H1 (cell line): ENCODE measurements around the gene EIF2B2. TPM values are rescaled to one million over a fixed set of nuclear protein-coding genes. Genes with fewer than 3 reads are reported as not detected.
A peak's percentile ranks its signal among the peaks of the same experiment; 100 is the strongest.

ENCODE experiments used
- CTCF ChIA-PET: fragments of 300-600 bp; sonication (Branson Sonifier 250); formaldehyde crosslinking; loops from one replicate; lab custom pipeline; 2021; ENCODE audit not compliant: partially characterized antibody; lab: Charles Lee
- POLR2A ChIA-PET: fragments of 300-600 bp; sonication (Branson Sonifier 250); formaldehyde crosslinking; loops from one replicate; lab custom pipeline; 2021; ENCODE audit warnings: inconsistent platforms; ENCODE audit not compliant: partially characterized antibody; lab: Charles Lee
- DNase-seq, 2 experiments: peaks; one replicate each; pipeline versions ENCODE4 v3.0.0 to v3.0.0-alpha.2; 2010 to 2022; ENCODE audit warnings: low spot score in 2 of 2, low read depth in 1 of 2, mixed read lengths in 1 of 2
- FAIRE-seq: peaks from 2 replicates; lab custom pipeline; 2011; peaks lifted over from hg19 to GRCh38; lab: Jason Lieb, UNC
- H2AFZ ChIP-seq: 2 replicates; pipeline ENCODE4 v1.8.1; 2012; ENCODE audit warnings: low read length, inconsistent platforms
- H2AK5ac ChIP-seq: 2 replicates; pipeline ENCODE4 v1.6.1; 2013; ENCODE audit warnings: low read depth, low read length
- H2BK120ac ChIP-seq: replicated peaks from 2 replicates; pipeline ENCODE3; 2013; ENCODE audit warnings: low read depth, low read length, inconsistent platforms
- H2BK12ac ChIP-seq: 2 replicates; pipeline ENCODE4 v1.6.1; 2013; ENCODE audit warnings: low read depth, low read length
- H2BK15ac ChIP-seq: 2 replicates; pipeline ENCODE4 v1.6.1; 2013; ENCODE audit warnings: low read length
- H2BK20ac ChIP-seq: 2 replicates; pipeline ENCODE4 v1.6.1; 2013; ENCODE audit warnings: low read length
- H2BK5ac ChIP-seq: 2 replicates; pipeline ENCODE4 v1.6.1; 2013; ENCODE audit warnings: low read depth, low read length
- H3K14ac ChIP-seq: 2 replicates; pipeline ENCODE4 v1.6.1; 2013; ENCODE audit warnings: inconsistent platforms; ENCODE audit not compliant: insufficient read length
- H3K18ac ChIP-seq: 2 replicates; pipeline ENCODE4 v1.6.1; 2013; ENCODE audit warnings: low read length; ENCODE audit errors: extremely low read depth
- H3K23ac ChIP-seq: 2 replicates; pipeline ENCODE4 v1.6.1; 2013; ENCODE audit warnings: inconsistent platforms; ENCODE audit not compliant: insufficient read length
- H3K23me2 ChIP-seq: 2 replicates; pipeline ENCODE4 v1.6.1; 2013; ENCODE audit warnings: low read depth, low read length
- H3K27ac ChIP-seq: 2 replicates; pipeline ENCODE4 v1.6.1; 2011; ENCODE audit warnings: low read depth, low read length, inconsistent platforms
- H3K27me3 ChIP-seq, 4 experiments: replicated peaks in 1 of 4; 1 replicate in 1 of 4; 2 replicates in 3 of 4; pipeline versions ENCODE4 v1.6.1 to v1.8.1; 2011 to 2013; ENCODE audit warnings: low read length in 3 of 4, mild to moderate bottlenecking in 3 of 4, inconsistent platforms in 2 of 4, mixed read lengths in 2 of 4, moderate library complexity in 1 of 4; ENCODE audit not compliant: control insufficient read depth in 3 of 4, insufficient read depth in 3 of 4; ENCODE audit errors: extremely low read depth in 1 of 4
- H3K36me3 ChIP-seq, 4 experiments: 2 replicates each; pipeline versions ENCODE4 v1.6.1 to v1.8.1; 2011 to 2013; ENCODE audit warnings: mild to moderate bottlenecking in 4 of 4, low read length in 3 of 4, moderate library complexity in 2 of 4, control low read depth in 1 of 4, inconsistent platforms in 1 of 4; ENCODE audit not compliant: insufficient read depth in 4 of 4, control insufficient read depth in 2 of 4
- H3K4ac ChIP-seq: replicated peaks from 2 replicates; pipeline ENCODE3; 2013; ENCODE audit warnings: low read length, low read depth, mixed read lengths, inconsistent platforms; ENCODE audit not compliant: insufficient read length
- H3K4me1 ChIP-seq, 4 experiments: replicated peaks in 1 of 4; 1 replicate in 1 of 4; 2 replicates in 3 of 4; pipeline versions ENCODE4 v1.6.1 to v1.8.1; 2011 to 2013; ENCODE audit warnings: low read length in 3 of 4, inconsistent platforms in 2 of 4, mixed read lengths in 1 of 4; ENCODE audit not compliant: insufficient read depth in 4 of 4, control insufficient read depth in 3 of 4
- H3K4me2 ChIP-seq, 2 experiments: 2 replicates each; pipeline versions ENCODE4 v1.6.1 to v1.8.1; 2011 to 2013; ENCODE audit warnings: low read depth in 2 of 2, low read length in 2 of 2, control low read depth in 1 of 2, inconsistent platforms in 1 of 2, mild to moderate bottlenecking in 1 of 2; ENCODE audit not compliant: insufficient read depth in 1 of 2
- H3K4me3 ChIP-seq, 4 experiments: fragments of 200-600, 300-600 bp in 1 of 4; sonication (generic), shearing (Covaris generic), sonication (Bioruptor Twin) in 1 of 4; 2 replicates each; pipeline versions ENCODE4 v1.5.1 to v1.8.1; 2011 to 2016; ENCODE audit warnings: low read length in 4 of 4, low read depth in 3 of 4, control low read depth in 2 of 4, inconsistent platforms in 2 of 4, mild to moderate bottlenecking in 2 of 4, mixed read lengths in 1 of 4, moderate library complexity in 1 of 4; ENCODE audit not compliant: insufficient read depth in 2 of 4; ENCODE audit errors: extremely low read depth in 1 of 4
- H3K56ac ChIP-seq: replicated peaks from 2 replicates; pipeline ENCODE3; 2013; ENCODE audit warnings: low read depth, mild to moderate bottlenecking, mixed read lengths, low read length, inconsistent platforms; ENCODE audit not compliant: insufficient read length
- H3K79me1 ChIP-seq: 2 replicates; pipeline ENCODE4 v1.6.1; 2013; ENCODE audit warnings: low read depth, low read length, control low read depth
- H3K79me2 ChIP-seq, 2 experiments: 2 replicates each; pipeline versions ENCODE4 v1.6.1 to v1.8.1; 2012 to 2013; ENCODE audit warnings: low read length in 2 of 2, mild to moderate bottlenecking in 2 of 2, inconsistent platforms in 1 of 2; ENCODE audit not compliant: insufficient read depth in 2 of 2, control insufficient read depth in 1 of 2
- H3K9ac ChIP-seq, 4 experiments: replicated peaks in 1 of 4; 1 replicate in 1 of 4; 2 replicates in 3 of 4; pipeline versions ENCODE4 v1.6.1 to v1.8.1; 2011 to 2013; ENCODE audit warnings: low read depth in 3 of 4, low read length in 3 of 4, control low read depth in 2 of 4, mild to moderate bottlenecking in 2 of 4, moderate library complexity in 2 of 4, inconsistent platforms in 1 of 4; ENCODE audit errors: extremely low read depth in 1 of 4
- H3K9me3 ChIP-seq, 2 experiments: 2 replicates each; pipeline versions ENCODE4 v1.6.1 to v1.8.1; 2012 to 2013; ENCODE audit warnings: mild to moderate bottlenecking in 2 of 2, moderate library complexity in 2 of 2, control low read depth in 1 of 2, inconsistent platforms in 1 of 2, low read depth in 1 of 2, low read length in 1 of 2, mixed read lengths in 1 of 2; ENCODE audit not compliant: insufficient read depth in 2 of 2
- H4K20me1 ChIP-seq, 2 experiments: replicated peaks in 1 of 2; 2 replicates each; pipeline versions ENCODE3 to v1.8.1; 2011 to 2013; ENCODE audit warnings: inconsistent platforms in 2 of 2, low read length in 2 of 2, mild to moderate bottlenecking in 1 of 2; ENCODE audit not compliant: insufficient read depth in 2 of 2, control insufficient read depth in 1 of 2
- H4K5ac ChIP-seq: 2 replicates; pipeline ENCODE4 v1.6.1; 2013; ENCODE audit warnings: low read length, low read depth, mixed read lengths, inconsistent platforms; ENCODE audit not compliant: insufficient read length
- H4K8ac ChIP-seq: 2 replicates; pipeline ENCODE4 v1.8.0; 2013; ENCODE audit warnings: mild to moderate bottlenecking, moderate library complexity, low read length, inconsistent platforms; ENCODE audit not compliant: insufficient read depth; ENCODE audit errors: extremely low read depth
- H4K91ac ChIP-seq: replicated peaks from 2 replicates; pipeline ENCODE3; 2013; ENCODE audit warnings: low read length, mixed read lengths, inconsistent platforms; ENCODE audit not compliant: insufficient read length
- CBX8 ChIP-seq: fragments of 300-800, 300-1000 bp; sonication (generic); IDR thresholded peaks from 2 replicates; pipeline ENCODE4 v1.7.1; 2016; ENCODE audit warnings: low read depth, low read length, borderline replicate concordance
- EGR1 ChIP-seq: IDR thresholded peaks from 2 replicates; pipeline ENCODE4 v1.6.1; 2011; ENCODE audit warnings: low read depth, low read length, borderline replicate concordance
- NANOG ChIP-seq: IDR thresholded peaks from 2 replicates; pipeline ENCODE4 v1.6.1; 2011; ENCODE audit warnings: low read length, low read depth, mild to moderate bottlenecking, inconsistent platforms; ENCODE audit not compliant: insufficient read depth, poor library complexity, severe bottlenecking
- PHF8 ChIP-seq: fragments of 200-600 bp; sonication (generic); conservative IDR thresholded peaks from 2 replicates; pipeline ENCODE4 v1.7.1; 2012; ENCODE audit warnings: low read depth, mild to moderate bottlenecking, inconsistent platforms, low read length, moderate library complexity
- SIN3A ChIP-seq, 2 experiments: IDR thresholded peaks in 1 of 2; conservative IDR thresholded peaks in 1 of 2; 2 replicates each; pipeline ENCODE4 v1.6.1; 2011 to 2012; ENCODE audit warnings: low read length in 2 of 2, improper control_type of control experiment in 1 of 2, low read depth in 1 of 2, mild to moderate bottlenecking in 1 of 2
- WGBS, 2 experiments: shearing (Covaris generic) in 1 of 2; methylation state at CpG; one replicate each; pipeline versions ENCODE4 v1.1.6 to v1.1.7; 2013 to 2015; ENCODE audit warnings: low lambda C conversion rate in 2 of 2, mixed read lengths in 2 of 2, inconsistent platforms in 1 of 2, low coverage in 1 of 2, missing lambda C conversion rate in 1 of 2; ENCODE audit not compliant: insufficient replicate concordance in 2 of 2, insufficient coverage in 1 of 2, insufficient read length in 1 of 2; ENCODE audit errors: extremely low coverage in 1 of 2, missing lambda C conversion rate in 1 of 2; 5-methylcytosine and 5-hydroxymethylcytosine counted together
- long read RNA-seq, 2 experiments: library from RNA in 1 of 2; library from capped mRNA in 1 of 2; stranded (forward); transcript quantifications; one replicate each; pipeline ENCODE4 v2.0.0, GENCODE V29; 2021; ENCODE audit warnings: inconsistent platforms in 1 of 2
- polyA minus RNA-seq, 3 experiments: library from RNA; depleted of rRNA, polyadenylated mRNA; stranded (reverse); fragments of >200 nt; gene quantifications; 1 replicate in 2 of 3; 2 replicates in 1 of 3; pipeline ENCODE4 v1.2.3, GENCODE V29; 2011
- polyA plus RNA-seq, 7 experiments: library from polyadenylated mRNA; depleted of rRNA in 3 of 7; stranded (reverse) in 5 of 7; unstranded in 2 of 7; fragments of >200 nt in 5 of 7; fragments of 200-250 nt in 2 of 7; gene quantifications; 1 replicate in 5 of 7; 2 replicates in 1 of 7; 4 replicates in 1 of 7; pipeline versions ENCODE4 v1.2.1 to v1.2.3, GENCODE V29; 2011 to 2013; ENCODE audit warnings: missing spikeins in 2 of 7, mixed read lengths in 2 of 7
- total RNA-seq: library from RNA; stranded (reverse); fragmentation: NEBNext Ultra II Directional; extraction: Animal tissue kit (Norgen Biotek cat#: 25700); gene quantifications from 2 replicates; pipeline ENCODE4 v1.2.1, GENCODE V29; 2021

EIF2B2 gene
- total RNA-seq (42.6 and 51.4 TPM in 2 replicates), polyA plus RNA-seq (2011; rRNA removed) (59.7 and 79.9 TPM in 2 replicates), polyA minus RNA-seq (2011; rRNA and poly(A)+ RNA removed) (57.0 and 65.4 TPM in 2 replicates)
- 85.4 TPM for polyA plus RNA-seq (2011; cell fraction: cytosol; rRNA removed)
- polyA plus RNA-seq (2011; cell fraction: nucleus; rRNA removed): 64.5 TPM
- 48.8 to 54.9 TPM (median 53.1 TPM) in 4 replicates for polyA plus RNA-seq (2012, experiment 1 of 2)
- polyA plus RNA-seq (2012, experiment 2 of 2): 20.3 TPM
- polyA plus RNA-seq (2013, experiment 1 of 2): 27.6 TPM
- 25.4 TPM for polyA plus RNA-seq (2013, experiment 2 of 2)
- 31.3 TPM for polyA minus RNA-seq (2011; cell fraction: cytosol; rRNA and poly(A)+ RNA removed)
- 24.0 TPM for polyA minus RNA-seq (2011; cell fraction: nucleus; rRNA and poly(A)+ RNA removed)
- long read RNA-seq, experiment 1, full-length matches to known transcripts: 26 of 43 reads
- long read RNA-seq, experiment 1, partial matches to known transcripts: 12 of 43 reads
- long read RNA-seq, experiment 1, other reads (novel, unspliced or antisense): 5 of 43 reads
- long read RNA-seq, experiment 2, full-length matches to known transcripts: 49 of 50 reads
- long read RNA-seq, experiment 2, partial matches to known transcripts: 1 of 50 reads
- long read RNA-seq, experiment 2, other reads (novel, unspliced or antisense): 0 of 50 reads

GRCh38 chr14:75002392-75003249, at the start of gene EIF2B2:
TSS of gene EIF2B2 (plus strand) at chr14:75002921. CDS start at chr14:75002991, 70 bp downstream.
- peak within 1 kb of the TSS; percentile 97 for H2AFZ ChIP-seq
- no peak within 1 kb of the TSS for H2BK15ac ChIP-seq
- H2BK20ac ChIP-seq: no peak within 1 kb of the TSS
- 4% methylated on average over 47 of the region's 66 CpGs; no CpG with 5 or more reads in 1 of the 2 experiments for WGBS, 2 experiments
- H2AK5ac ChIP-seq: no peak within 1 kb of the TSS
- no peak within 1 kb of the TSS for H3K14ac ChIP-seq
- peak within 1 kb of the TSS; percentile 32 for H3K4ac ChIP-seq
- H3K79me1 ChIP-seq: peaks cover 6% of the 10 kb centered on the region
- H3K9me3 ChIP-seq: no peaks in the 10 kb centered on the region
- no peak within 1 kb of the TSS for H2BK120ac ChIP-seq
- H3K27ac ChIP-seq: peak within 1 kb of the TSS; percentile 20; the same call in 1 of the 2 replicates
- peaks cover 0 to 5% (median 4%) of the 10 kb centered on the region in 4 experiments; a peak in 4 of 7 replicates for H3K4me1 ChIP-seq
- no peaks in the 10 kb centered on the region for H3K27me3 ChIP-seq
- H3K18ac ChIP-seq: no peak within 1 kb of the TSS; the same call in 1 of the 2 replicates
- H3K23me2 ChIP-seq: peaks cover 10% of the 10 kb centered on the region; the same call in 1 of the 2 replicates
- FAIRE-seq: no peak
- H3K79me2 ChIP-seq: peaks cover 0 to 13% of the 10 kb centered on the region in 2 experiments; a peak in 2 of 4 replicates
- peak; percentile 95 to 98 for DNase-seq
- H4K20me1 ChIP-seq: peaks cover 0 to 10% of the 10 kb centered on the region in 2 experiments
- H2BK5ac ChIP-seq: peak within 1 kb of the TSS; percentile 32; the same call in 1 of the 2 replicates
- no peak within 1 kb of the TSS for H4K91ac ChIP-seq
- H3K4me2 ChIP-seq: peak within 1 kb of the TSS; percentile 95 to 96
- H4K8ac ChIP-seq: peak within 1 kb of the TSS; percentile 91
- H2BK12ac ChIP-seq: no peak within 1 kb of the TSS
- CTCF ChIA-PET: interaction anchor here (0.7 to 3.7 kb wide), 17 partner anchors 8 to 98 kb away, joined by 3 to 29 read pairs (median 4); no protein-coding TSS in a partner anchor
- H3K4me3 ChIP-seq: peak within 1 kb of the TSS; percentile 73 to 99 (median 95)
- peak within 1 kb of the TSS; percentile 81 for H4K5ac ChIP-seq
- POLR2A ChIA-PET: interaction anchor here (0.9 to 2.4 kb wide), 10 partner anchors 10 to 97 kb away, joined by 3 to 9 read pairs (median 4); partner anchors contain the start of genes PGF and ZC2HC1C
- H3K56ac ChIP-seq: no peak within 1 kb of the TSS
- peaks cover 3 to 24% (median 17%) of the 10 kb centered on the region in 4 experiments; a peak in 7 of 8 replicates for H3K36me3 ChIP-seq
- H3K23ac ChIP-seq: no peak within 1 kb of the TSS
- peak within 1 kb of the TSS; percentile 72 to 89 (median 74) for H3K9ac ChIP-seq
- no peak for TF ChIP-seq NANOG
- TF ChIP-seq CBX8: no peak
- TF ChIP-seq EGR1: peak; percentile 83
- peak; percentile 60 for TF ChIP-seq PHF8
- peak; percentile 98 for TF ChIP-seq SIN3A (conservative IDR thresholded peaks at IDR 0.05 in 1 of 2, IDR thresholded peaks at IDR 0.05 in 1 of 2; ENCODE audit: low read depth in 1 of 2, low read length in 2 of 2)
